ENCODE results near the gene SAXO1.

DNA sequence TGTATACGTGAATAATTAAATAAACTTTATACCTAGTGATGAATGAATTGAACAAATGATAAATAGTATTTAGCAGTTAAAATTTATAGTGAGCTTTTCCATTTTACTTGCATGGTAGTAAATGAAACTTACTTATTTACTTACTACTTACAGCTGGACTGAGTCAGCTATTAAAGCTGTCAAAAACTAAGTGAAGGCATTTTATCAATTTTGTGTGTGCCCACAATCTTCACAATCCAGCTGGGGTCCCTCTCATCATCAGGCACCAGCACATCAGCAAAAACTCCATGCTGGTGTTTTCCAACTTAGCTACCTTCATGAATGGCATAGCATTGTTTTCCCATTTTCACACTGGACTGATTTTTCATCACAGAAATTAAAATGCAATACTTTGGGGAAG, 81.1 kb downstream of the SAXO1 start:
- TF ChIP-seq, protein P1, sequence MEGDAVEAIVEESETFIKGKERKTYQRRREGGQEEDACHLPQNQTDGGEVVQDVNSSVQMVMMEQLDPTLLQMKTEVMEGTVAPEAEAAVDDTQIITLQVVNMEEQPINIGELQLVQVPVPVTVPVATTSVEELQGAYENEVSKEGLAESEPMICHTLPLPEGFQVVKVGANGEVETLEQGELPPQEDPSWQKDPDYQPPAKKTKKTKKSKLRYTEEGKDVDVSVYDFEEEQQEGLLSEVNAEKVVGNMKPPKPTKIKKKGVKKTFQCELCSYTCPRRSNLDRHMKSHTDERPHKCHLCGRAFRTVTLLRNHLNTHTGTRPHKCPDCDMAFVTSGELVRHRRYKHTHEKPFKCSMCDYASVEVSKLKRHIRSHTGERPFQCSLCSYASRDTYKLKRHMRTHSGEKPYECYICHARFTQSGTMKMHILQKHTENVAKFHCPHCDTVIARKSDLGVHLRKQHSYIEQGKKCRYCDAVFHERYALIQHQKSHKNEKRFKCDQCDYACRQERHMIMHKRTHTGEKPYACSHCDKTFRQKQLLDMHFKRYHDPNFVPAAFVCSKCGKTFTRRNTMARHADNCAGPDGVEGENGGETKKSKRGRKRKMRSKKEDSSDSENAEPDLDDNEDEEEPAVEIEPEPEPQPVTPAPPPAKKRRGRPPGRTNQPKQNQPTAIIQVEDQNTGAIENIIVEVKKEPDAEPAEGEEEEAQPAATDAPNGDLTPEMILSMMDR (conservative IDR thresholded peaks at IDR 0.05 in 1 of 2, IDR thresholded peaks at IDR 0.05 in 1 of 2; ENCODE audit: extremely low read depth in 1 of 2, insufficient read depth in 1 of 2, low read depth in 1 of 2, low read length in 2 of 2), result no peak
- TF ChIP-seq EZH2 (IDR thresholded peaks at IDR 0.05; ENCODE audit: borderline replicate concordance, low read length), result no peak
